HG02759 (cell line): ENCODE data around the gene CIB4.

Source experiments
- ATAC-seq: cut with Tn5 transposase; IDR thresholded peaks from one replicate; pipeline ENCODE4 v1.9.1; 2021; ENCODE audit warnings: mild to moderate bottlenecking, moderate library complexity; ENCODE audit not compliant: unreplicated experiment

The CIB4 gene

DNA sequence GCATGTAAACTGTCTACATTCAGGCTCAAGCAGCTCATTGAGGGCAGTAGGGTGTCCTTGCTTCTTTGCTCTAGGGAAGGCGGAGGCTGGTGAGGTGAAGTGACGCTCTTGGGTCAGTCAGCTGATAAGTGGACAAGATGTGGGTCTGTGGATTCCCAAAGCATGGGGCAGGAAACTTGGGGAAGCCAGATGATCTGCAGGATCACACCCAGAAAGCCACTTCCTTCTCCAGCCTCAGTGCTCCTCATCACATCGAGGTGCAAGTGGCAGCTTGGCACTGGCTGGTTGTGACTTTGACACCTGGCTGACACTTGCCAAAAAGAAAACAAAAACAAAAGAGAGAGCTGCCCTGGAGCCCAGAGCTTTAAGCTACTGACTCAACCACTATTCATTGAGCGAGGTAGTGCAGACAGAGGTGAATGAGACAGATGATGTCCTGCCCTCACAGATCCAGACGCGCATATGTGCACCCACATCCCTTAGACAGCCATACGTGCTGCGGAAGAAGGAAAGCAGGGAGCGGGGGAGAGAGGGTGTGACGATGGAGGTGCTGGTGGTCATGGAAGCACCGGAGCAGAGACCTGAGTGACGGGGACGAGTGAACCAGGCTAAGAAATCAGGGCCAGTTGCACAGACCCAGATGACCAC is 3.1 kb upstream of the CIB4 start:
- ATAC-seq: no peak

DNA sequence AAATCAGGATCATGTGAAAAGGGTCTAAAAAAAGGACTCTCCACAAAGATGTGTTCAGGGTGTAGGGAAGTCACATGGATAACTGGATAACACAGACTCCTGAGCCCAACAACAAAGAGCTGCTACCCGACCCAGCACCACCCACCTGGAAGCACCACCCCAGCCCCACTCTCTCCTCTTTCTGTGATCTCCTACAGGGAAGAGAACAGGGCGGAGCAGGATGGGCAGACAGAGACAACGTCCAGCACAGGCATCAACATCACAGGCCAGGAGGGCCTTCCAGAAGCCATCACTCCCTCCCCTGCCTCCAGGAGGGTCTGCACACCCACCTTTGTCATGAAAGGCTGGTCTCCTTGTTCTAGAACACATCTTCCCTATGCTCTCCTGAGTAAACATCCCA is 1.3 kb upstream of the CIB4 start:
- no peak for ATAC-seq

DNA sequence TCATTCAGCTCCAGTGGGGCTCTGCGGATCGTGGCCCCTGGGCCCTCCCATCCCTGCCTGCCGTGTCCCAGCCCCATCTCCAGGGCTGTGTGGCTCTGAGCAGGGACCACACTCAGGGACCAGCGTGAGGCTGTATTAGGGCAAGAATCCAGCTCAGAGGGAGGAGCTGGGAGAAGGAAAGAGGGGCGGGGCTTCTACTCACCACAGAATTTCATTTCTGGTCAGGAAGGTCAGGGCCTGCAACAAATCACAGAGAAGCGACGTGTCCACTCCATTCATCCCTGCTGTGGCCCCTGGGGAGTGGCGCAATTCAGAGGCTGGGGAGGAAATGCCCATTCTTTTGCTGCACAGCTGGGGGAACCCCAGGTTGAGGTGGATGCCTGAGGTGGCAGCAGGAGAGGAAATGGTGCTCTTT is 828 bp downstream of the CIB4 start:
- ATAC-seq: no peak

DNA sequence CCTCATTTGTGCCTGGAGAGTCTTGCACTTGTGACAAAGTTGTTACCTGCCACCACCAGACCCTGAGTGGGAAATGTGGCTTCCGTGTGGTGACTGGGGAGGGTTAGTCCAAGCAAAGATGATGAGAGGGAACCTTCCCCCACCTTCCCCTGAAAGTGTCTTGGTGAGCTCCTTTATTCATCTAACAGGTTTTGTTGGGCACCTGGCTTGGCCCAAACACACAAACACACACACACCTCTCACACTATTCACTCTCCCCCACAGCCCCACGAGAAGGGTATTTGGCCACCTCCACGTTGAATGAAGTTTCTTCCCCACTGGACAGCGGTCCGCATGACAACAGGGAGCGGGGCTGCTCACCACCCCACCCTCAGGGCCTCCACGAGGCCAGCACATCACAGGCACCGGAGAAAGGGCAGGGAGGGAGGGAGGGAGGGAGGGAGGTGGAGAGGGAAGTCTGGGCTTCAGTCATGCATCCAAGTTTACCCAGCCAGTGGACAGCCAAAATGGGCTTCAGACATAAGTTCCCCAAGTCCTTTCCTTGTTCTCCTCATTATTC is 1.4 kb downstream of the CIB4 start:
- ATAC-seq: no peak

DNA sequence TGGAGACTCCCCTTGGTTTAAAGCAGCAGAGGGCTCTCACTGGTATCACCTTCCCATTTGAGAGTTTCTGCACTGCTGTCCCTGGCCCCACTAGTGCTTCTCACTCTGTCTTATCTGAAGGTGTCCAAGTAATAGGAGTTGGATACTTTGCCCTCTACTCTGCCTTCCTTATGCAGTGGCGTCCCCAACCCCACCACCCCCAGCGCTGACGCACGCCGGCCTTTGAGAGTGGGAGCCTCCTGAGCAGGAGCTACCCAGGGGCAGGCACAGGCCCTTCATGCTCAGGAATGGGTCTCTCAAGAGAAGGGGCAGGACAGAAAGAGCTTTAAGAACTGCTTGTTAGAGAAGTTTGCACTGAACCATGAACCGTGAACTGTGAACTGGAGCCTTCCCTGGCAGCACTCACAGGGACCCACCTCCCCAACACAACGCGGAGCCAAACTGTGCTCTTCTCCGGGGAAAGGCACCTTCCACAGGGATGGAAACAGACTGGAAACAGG is 3.3 kb downstream of the CIB4 start:
- ATAC-seq: no peak

DNA sequence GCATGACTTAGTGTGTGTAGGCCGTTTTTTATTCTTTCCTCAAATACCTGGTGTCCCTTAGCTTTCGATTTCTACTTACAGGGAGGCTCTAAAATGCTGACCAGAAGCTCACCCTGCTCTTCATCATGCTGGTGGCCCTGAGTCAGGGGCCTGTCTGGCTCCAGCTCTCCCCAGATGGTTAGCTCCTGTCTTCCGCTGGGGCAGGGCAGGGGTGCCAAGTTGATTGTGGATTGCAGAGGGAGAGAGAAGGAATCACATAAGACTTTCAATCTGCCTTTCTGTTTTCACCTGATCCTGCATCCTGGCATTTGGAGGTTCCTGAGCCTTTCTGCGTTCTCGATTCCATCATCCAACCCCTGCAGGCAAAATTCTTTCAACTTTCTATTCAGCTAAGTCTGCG is 4.2 kb downstream of the CIB4 start:
- ATAC-seq: no peak

DNA sequence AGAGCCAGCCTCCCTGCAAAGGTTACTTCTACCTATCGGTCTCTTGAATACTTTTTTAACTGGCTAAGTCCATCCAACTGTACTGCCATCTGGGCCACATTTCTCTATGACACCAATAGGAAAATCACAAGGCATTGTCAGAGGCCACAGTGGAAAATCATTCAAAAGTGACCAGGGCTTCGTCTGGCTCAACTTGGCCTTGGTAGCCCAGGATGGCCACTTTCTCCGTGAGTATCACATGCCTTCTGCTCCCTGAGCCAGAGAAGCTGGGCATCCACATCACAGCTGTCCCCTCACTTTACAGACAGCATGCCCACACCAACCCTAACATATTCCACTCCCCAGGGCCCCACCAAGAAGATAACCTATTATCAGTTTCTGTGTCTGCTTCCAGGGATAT is 5.8 kb downstream of the CIB4 start:
- ATAC-seq: no peak

DNA sequence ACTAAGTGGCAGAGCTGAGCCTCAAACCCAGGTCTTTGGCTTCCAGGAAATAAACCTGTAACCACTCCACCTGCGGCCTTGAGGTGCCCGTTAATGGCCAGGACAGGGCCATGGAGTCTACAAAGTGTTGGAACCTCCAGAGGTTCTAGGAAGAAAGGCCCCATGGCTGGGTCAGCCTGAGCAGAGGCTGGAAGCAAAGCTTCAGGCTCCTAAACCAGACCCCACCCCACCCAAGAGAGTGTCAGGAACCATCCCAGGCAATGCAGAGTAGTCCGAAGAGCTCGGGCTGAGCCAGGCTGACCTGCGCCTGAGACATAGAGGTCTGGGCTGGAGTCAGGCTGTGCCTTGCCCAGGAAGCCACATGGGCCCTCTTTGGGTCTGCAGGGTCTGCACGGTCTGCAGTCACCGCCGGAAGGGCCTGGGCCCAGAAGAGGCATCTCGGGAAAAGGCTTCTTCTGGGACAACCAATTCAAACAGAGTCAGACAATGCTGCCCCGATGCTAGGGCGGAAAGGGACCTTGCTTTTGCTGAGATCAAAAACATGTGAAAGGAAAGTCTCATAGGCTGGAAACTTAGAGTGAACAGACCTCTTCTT is 6.4 kb downstream of the CIB4 start:
- ATAC-seq: no peak

DNA sequence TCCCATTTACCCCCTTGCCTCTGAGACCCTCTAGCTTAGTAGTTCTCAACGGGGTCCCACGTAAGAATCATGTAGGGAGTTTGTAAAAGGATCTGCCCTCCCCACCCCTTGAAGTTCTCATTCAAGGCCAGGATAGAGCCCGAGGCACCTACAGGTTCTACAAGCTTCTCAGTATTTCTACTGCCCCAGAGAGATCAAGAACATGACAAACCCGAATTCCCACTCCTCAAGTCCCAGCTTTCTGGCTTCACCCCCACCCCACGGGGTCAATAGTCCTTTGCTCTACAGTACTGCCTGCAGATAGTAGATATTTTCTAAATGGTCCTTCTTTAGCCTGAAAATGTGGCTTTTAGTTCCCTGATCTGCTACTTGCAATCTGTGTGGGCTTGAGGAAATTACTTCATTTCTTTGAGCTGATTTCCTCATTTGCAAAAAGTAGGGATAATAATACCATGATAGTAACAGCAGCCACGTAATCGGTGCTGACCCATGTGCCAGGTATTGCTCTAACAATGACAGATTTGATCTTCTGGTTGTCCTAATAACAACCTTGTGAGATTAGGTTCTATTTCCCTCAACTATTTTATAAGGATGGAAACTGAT is 7.1 kb downstream of the CIB4 start:
- ATAC-seq: no peak

DNA sequence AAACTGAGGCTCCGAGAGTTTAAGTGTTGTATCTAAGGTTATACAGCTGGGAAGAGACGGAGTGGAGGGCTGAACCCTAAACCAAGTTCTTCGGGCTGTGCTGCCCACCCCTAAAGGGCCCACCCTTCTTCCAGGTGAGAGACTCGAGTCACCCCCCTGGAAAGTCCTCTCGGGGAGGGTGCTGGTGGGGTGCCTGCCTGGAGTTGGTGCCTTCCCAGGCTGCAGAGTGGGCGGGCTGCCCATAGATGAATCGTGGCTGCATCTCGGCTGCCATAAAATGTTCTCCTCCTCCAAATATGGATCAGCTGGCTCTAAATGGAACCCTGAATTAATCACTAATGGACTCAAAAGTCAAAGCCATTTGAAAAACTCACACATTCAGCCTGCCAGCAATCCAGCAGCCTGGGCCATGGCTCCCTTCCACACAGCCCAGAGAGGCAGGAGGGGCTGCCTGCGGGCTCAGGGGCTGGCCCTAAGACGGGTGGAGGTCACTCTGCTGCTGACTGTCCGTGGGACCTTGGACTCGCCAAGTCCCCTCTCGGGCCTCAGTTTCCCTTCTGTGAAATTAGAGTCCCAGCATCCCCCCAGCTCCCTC is 7.7 kb downstream of the CIB4 start:
- ATAC-seq: no peak

DNA sequence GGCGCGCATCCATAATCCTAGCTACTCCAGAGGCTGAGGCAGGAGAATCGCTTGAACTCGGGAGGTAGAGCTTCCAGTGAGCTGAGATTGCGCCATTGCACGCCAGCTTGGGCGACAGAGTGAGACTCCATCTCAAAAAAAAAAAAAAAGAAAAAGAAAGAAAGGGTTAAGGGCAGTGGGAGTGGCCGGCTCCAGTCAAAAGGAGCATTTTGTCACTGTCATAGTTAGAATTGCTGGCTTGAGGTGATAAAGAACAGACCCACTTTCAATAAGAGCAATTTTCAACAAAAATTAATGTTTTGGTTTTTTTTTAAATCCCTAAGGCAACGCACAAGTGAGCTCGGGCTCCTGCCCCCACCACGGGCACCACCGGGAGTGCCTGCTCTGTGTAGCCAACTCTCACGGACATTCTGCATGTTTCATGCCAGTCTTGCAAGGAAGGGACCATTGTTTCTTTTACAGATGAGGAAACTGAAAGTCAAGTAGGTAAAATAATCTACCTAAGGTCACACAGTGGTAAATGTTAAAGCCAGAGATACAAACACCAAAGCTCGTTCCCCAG is 8.5 kb downstream of the CIB4 start:
- ATAC-seq: no peak

DNA sequence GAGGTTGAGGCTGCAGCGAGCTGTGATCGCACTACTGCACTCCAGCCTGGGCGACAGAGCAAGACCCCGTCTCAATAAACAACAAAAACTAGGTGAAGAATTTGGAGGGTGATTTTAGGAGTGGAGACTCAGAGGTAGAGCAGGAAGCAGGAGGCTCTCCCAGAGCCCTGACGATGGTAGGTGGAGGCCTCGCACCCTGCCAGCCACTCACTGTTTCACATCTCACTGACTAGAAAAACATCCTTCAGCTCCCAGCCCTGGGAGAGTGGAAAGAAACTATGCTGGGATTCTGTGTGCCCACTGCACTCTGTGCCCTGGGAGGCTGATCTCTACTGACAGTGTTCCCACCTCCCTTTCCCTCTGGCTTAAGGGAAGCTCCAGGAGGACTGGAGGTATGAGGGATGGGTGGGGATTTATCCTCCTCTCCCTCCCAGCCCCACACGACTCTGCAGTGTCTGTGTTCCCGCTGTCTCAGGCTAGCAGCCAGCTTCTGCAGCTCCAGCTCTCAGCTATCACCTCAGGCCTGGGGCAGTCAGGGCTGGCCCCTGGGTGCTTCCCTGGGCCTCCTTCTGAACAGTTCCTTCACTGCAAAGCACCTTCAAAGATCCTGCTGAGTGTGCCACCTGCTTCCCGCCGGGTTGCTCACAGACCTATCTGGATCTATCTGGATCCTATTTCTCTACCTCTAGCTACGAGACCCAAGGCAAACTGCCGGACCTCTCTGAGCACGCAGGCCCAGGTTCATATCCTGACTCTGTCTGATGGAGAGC is 9.6 kb downstream of the CIB4 start:
- ATAC-seq: no peak

DNA sequence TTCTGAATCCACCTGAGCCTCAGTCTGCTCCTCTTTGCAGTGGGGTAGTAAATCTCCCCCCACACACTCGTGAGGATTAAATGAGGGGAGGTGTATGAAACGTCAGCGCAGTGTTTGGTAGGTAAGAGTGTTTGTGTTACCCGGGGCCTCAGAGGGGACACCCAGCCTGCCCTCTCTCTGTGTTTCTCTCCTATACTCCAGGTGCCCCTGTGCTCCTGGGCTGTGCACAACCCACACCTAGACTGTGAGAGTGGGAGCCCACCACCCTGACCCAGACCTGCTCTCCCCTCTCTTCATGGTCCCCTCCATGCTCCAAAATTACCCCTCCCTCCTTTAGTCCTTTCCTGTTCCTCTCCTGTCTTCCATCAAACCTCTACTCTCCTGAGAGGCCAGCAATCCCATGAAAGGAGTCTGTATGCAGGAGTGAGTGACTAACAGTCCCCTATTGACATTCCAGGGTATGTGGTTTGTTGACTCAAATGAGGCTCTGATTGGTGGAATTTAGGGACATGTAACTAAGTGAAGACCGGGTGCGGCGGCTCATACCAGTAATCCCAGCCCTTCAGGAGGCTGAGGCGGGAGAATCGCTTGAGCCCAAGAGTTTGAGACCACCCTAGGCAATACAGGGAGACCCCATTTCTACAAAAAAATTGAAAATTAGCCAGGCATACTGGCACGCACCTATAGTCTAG is 10.4 kb downstream of the CIB4 start:
- ATAC-seq: no peak

DNA sequence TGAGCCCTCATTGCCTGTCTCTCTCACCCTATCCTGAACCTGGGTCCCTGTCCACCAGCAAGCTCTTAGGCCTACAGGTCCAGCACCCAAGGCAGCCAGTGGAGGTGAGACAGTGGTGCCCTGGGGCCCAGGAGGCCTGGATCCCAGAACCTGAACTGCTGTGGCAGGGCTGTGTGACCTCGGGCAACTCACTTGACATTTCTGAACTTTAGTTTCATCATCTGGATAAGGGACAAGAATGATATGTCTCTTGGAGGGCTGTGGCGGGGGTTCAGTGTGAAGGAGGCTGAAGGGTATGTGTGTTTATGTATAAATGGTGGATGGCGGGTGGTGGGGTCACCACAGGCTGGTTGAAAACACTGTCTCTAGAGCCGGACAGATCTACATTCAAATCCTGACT is 10.9 kb downstream of the CIB4 start:
- no peak for ATAC-seq

DNA sequence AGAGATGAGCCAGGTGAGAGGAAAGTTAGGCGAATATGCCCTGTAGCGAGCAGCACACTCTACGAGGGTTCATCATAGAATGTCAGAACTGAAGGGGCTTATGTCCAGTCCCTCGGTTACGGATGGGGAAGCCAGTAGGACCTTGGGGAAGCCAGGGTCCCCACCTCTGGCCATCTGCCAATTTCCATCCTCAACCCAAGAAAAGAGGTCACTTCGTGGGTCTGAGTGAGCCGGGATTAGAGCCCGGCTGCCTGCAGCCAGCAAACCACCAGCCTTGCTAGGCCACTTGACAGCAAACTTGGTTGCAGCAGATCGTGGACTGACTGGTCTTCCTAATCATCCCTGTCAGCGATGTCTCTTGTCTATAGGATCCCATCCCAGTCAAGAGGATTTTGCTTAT is 11.4 kb downstream of the CIB4 start:
- no peak for ATAC-seq

DNA sequence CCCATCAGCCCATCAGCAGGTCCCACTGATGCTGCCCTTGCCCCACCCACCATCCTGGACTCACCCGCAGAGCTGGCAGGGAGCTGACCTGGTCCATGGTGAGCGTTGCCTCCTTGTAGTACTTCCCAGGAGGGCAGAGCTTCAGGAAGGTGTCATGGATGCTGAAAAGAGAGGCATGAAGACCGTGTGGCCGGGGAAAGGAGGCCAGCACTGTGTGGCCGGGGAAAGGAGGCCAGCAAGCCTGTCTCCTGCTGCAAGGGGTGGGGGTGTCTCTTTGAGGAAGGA is 11.9 kb downstream of the CIB4 start:
- ATAC-seq: no peak

DNA sequence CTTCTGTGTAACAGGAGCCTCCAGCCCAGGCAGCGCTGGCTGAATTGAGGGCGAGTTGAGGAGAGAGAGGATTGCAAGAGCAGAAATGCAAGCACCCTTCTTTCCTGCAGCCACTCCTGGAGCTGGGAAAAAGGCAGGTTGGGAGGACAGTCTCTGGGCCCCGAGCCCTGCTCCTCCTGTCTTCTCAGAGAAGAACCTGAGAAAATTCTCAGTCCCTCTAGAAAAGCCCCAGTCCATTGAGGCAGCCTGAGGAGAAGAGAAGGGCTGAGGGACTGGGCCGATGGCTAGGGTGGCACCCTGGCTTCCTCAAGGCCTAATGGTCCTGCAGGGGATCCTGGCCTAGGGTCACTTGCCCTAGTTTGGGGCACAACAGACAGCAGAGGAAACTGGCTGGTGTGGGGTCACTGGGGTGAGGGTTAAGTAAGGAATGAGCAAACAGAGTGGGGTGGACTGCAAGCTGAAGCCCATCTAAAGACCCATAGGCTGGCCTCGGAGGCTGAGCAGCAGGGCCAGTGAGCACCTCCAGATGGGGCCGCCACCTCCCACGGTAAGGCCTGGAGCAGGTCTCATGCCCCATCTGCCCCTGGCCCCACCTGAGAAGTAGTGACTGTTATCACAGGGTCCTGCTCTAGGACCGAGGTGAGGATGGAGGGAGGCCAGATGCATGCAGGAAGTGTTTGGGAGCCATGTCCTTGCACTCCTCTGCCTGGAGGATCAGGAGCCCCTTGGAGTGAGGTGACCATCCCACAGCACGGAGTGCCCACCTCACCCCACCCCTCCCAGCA is 12.4 kb downstream of the CIB4 start:
- no peak for ATAC-seq

DNA sequence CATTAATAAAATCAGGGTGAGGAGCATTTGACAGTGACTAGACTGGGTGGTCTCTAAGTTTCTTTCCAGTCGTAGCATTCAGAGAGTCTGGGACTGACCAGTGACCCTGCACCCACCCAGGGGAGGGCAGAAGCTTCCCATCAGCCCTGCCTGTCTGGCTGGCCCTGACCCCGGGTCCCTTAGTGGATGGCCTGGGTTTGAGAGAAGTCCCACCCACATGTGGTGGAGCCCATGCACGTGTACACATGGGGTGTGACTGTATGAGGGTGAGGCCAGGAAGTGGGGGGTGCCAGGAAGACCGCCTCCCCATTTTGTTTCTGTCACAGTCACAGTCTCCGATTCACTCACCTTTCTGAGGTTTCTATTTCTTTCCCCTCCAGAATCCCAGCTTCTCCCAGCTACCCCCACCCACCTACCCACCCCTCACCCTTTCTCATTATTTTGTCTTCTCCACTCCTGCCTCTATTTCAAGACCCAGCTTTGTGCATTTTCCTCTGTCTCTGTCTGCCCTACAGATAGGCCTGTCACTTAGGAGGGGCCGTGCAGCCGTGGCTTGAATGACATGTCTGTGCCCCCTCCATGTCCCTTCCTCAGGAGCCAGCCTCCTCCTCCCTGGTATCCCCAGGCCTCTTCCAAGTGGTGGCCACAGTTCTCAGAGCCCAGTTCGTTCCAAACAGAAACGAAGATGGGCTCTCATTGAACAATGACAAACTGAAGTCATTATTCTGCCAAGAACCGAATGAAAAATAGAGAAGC is 13.6 kb downstream of the CIB4 start:
- ATAC-seq: no peak

DNA sequence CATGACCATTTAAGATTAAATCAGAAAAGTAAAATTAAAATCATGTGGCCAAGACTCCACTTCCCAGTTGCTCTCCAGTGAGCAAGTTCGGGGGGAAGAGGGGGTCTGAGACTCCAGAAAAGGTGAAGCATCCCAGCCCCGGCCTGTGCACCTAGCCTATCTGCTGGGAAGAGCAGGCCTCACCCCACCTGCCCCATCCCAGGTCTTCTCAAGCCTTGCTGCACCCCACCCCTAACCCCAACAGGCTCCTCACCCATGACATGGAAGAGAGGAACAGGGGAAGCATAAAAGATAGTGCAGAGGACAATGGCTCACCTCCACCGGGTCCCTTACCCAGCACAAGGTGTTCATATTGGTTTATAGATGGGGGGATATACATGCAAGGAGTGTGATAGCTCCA is 14.6 kb downstream of the CIB4 start:
- ATAC-seq: no peak
